Sigmoid colon (tissue), 7 donors: Measurements from ENCODE around the gene FOXN3. TPM values are rescaled to one million over a fixed set of nuclear protein-coding genes. Genes with fewer than 3 reads are reported as not detected.

Experiments
- DNase-seq: peaks from one replicate; pipeline ENCODE4 v3.0.0-alpha.2; 2019
- H3K27ac ChIP-seq, 4 donors: fragments of 200-600 bp; sonication (generic); one replicate each; pipeline ENCODE4 v1.5.1; 2016 to 2019; ENCODE audit warnings: mild to moderate bottlenecking in 1 of 4
- H3K27me3 ChIP-seq, 3 donors: fragments of 200-600 bp; sonication (generic); one replicate each; pipeline ENCODE4 v1.5.1; 2019; ENCODE audit warnings: mild to moderate bottlenecking in 1 of 3
- H3K36me3 ChIP-seq, 4 donors: fragments of 200-600 bp; sonication (generic); one replicate each; pipeline ENCODE4 v1.5.1; 2016 to 2019
- H3K4me1 ChIP-seq, 4 donors: fragments of 200-600 bp; sonication (generic); one replicate each; pipeline ENCODE4 v1.5.1; 2017 to 2019
- H3K4me3 ChIP-seq, 4 donors: fragments of 200-600 bp; sonication (generic); one replicate each; pipeline ENCODE4 v1.5.1; 2017 to 2019; ENCODE audit warnings: mild to moderate bottlenecking in 2 of 4, moderate library complexity in 1 of 4
- H3K9me3 ChIP-seq, 4 donors: fragments of 200-600 bp in 3 of 4; sonication (generic) in 3 of 4; one replicate each; pipeline versions ENCODE4 v1.5.1 to v1.6.1; 2013 to 2019
- CTCF ChIP-seq, 4 experiments: fragments of 450-650 bp in 3 of 4; fragments of 200-600 bp in 1 of 4; IDR thresholded peaks; one replicate each; pipeline ENCODE4 v1.5.1; 2016 to 2019; ENCODE audit warnings: antibody characterized with exemption in 4 of 4, mild to moderate bottlenecking in 3 of 4, moderate library complexity in 2 of 4
- EP300 ChIP-seq, 4 donors: sonication (generic); formaldehyde crosslinking; IDR thresholded peaks; one replicate each; pipeline ENCODE4 v1.6.1; 2017; ENCODE audit warnings: antibody characterized with exemption in 4 of 4
- POLR2A ChIP-seq, 2 donors: fragments of 450-650 bp; IDR thresholded peaks; one replicate each; pipeline ENCODE4 v1.6.1; 2016; ENCODE audit warnings: antibody characterized with exemption in 2 of 2, mild to moderate bottlenecking in 2 of 2, moderate library complexity in 2 of 2
- POLR2AphosphoS5 ChIP-seq, 4 donors: sonication (generic); formaldehyde crosslinking; IDR thresholded peaks; one replicate each; pipeline ENCODE4 v1.6.1; 2017; ENCODE audit warnings: antibody characterized with exemption in 4 of 4
- WGBS, 2 donors: extraction: QIAGEN DNeasy Blood & Tissue Kit; methylation state at CpG; one replicate each; pipeline ENCODE4 v1.1.7; 2013; 5-methylcytosine and 5-hydroxymethylcytosine counted together
- intact Hi-C: fragments of 100-400 bp; cut with DNase I; formaldehyde crosslinking; loops from one replicate; pipeline ENCODE4 v1.15.1; 2023
- polyA plus RNA-seq, 3 donors: library from polyadenylated mRNA; stranded (reverse); fragments of 200-250 nt; gene quantifications; one replicate each; pipeline ENCODE4 v1.2.3, GENCODE V29; 2013
- total RNA-seq, 4 donors: library from RNA; depleted of rRNA; stranded (reverse); fragments of >200 nt; gene quantifications; one replicate each; pipeline ENCODE4 v1.1.0, GENCODE V29; 2016
- donor health status: healthy with polysubstance abuse.
- donor health status: Bipolar disorder and iron deficiency.
- donor health status: healthy.

The FOXN3 gene
- total and polyA plus RNA-seq, 7 donors = 24.6 to 146 (median 104) TPM

DNA sequence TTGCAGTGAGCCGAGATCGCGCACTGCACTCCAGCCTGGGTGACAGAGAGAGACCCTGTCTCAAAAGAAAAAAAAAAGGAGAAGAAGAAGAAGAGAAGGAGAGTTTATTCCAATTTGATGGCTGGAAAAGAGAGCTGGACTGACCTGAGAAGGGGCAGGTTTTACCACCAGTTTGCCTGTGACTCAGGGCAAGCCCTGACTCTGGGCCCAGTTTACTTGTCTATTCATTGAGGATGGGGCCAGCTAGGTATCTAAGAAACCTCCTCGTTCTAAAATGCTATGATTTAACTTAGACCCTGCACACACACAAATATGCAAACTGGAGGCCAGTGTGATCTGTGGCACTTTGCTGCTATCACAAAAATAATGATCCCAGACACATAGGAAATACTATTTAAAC, 155.0 kb downstream of the FOXN3 start:
- Histone ChIP-seq H3K36me3 (no peaks in the 10 kb centered on the region), H3K4me3 (no peak overlapping the region), H3K27me3 (no peaks in the 10 kb centered on the region), H3K9me3 (no peaks in the 10 kb centered on the region), H3K27ac (no peak overlapping the region), H3K4me1 (peaks cover 0 to 8% (median 4%) of the 10 kb centered on the region in 4 donors)
- intact Hi-C loops = no loop called here
- WGBS, 2 donors = 96% methylated on average over 4 of the region's 4 CpGs
- no peak for DNase-seq
- TF ChIP-seq CTCF (IDR thresholded peaks at IDR 0.05) (no peak), POLR2A (IDR thresholded peaks at IDR 0.05) (no peak), EP300 (IDR thresholded peaks at IDR 0.05) (no peak), POLR2AphosphoS5 (IDR thresholded peaks at IDR 0.05) (no peak)

DNA sequence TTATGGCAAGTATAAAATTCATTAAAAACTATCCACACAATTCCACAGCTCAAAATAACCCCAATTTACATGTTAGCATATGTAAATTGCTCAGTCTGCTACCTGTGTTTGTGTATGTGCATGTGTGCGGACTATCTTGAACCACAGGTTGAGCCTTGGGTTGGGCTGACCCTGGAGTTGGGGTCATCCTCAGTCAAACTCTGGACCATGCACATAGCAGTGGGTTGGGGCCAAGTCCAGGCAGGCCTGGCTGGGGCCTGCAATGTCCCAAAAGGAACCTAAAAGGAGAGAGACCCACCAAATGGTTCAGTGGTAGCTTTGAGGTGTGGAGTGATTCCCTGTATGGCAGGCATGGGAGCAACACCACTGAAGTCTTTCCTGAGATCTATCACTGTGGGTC, 156.1 kb downstream of the FOXN3 start:
- H3K27ac ChIP-seq = no peak overlapping the region
- H3K36me3 ChIP-seq = no peaks in the 10 kb centered on the region
- 91 to 99% methylated on average over 1 of the region's 1 CpG for WGBS, 2 donors
- no peak for DNase-seq
- H3K9me3 ChIP-seq = no peaks in the 10 kb centered on the region
- TF ChIP-seq POLR2AphosphoS5 (IDR thresholded peaks at IDR 0.05) = no peak
- no peaks in the 10 kb centered on the region for H3K27me3 ChIP-seq
- intact Hi-C loops = no loop called here
- H3K4me3 ChIP-seq = no peak overlapping the region
- peaks cover 0 to 3% (median 0%) of the 10 kb centered on the region in 4 donors for H3K4me1 ChIP-seq

GRCh38 chr14:89259951-89260609, 157.0 kb downstream of the FOXN3 start:
- no peak overlapping the region for H3K4me3 ChIP-seq
- H3K4me1 ChIP-seq = peaks cover 0 to 3% (median 0%) of the 10 kb centered on the region in 4 donors
- no peak for TF ChIP-seq POLR2AphosphoS5 (IDR thresholded peaks at IDR 0.05)
- TF ChIP-seq POLR2A (IDR thresholded peaks at IDR 0.05) = no peak
- TF ChIP-seq CTCF (IDR thresholded peaks at IDR 0.05) = no peak
- TF ChIP-seq EP300 (IDR thresholded peaks at IDR 0.05) = no peak
- H3K9me3 ChIP-seq = no peaks in the 10 kb centered on the region
- intact Hi-C loops = no loop called here
- no peaks in the 10 kb centered on the region for H3K27me3 ChIP-seq
- no peak for DNase-seq
- WGBS, 2 donors = 35 to 80% methylated on average over 15 of the region's 15 CpGs
- no peaks in the 10 kb centered on the region for H3K36me3 ChIP-seq
- no peak overlapping the region for H3K27ac ChIP-seq

GRCh38 chr14:89258728-89259273, 158.2 kb downstream of the FOXN3 start:
- H3K4me1 ChIP-seq = peaks cover 0 to 14% (median 11%) of the 10 kb centered on the region in 4 donors

More at GRCh38 chr14:89258728-89259273, 158.2 kb downstream of the FOXN3 start:
- H3K9me3 ChIP-seq = no peaks in the 10 kb centered on the region
- WGBS, 2 donors = 75 to 92% methylated on average over 6 of the region's 6 CpGs
- intact Hi-C loops = no loop called here
- H3K27me3 ChIP-seq = no peaks in the 10 kb centered on the region
- no peak overlapping the region for H3K4me3 ChIP-seq
- no peak for DNase-seq
- no peaks in the 10 kb centered on the region for H3K36me3 ChIP-seq
- no peak overlapping the region for H3K27ac ChIP-seq
- TF ChIP-seq EP300 (IDR thresholded peaks at IDR 0.05) = no peak
- no peak for TF ChIP-seq POLR2A (IDR thresholded peaks at IDR 0.05)
- TF ChIP-seq CTCF (IDR thresholded peaks at IDR 0.05) = no peak
- TF ChIP-seq POLR2AphosphoS5 (IDR thresholded peaks at IDR 0.05) = no peak
